HCT116 (cell line): ENCODE measurements around the gene MGRN1. TPM values are rescaled to one million over a fixed set of nuclear protein-coding genes. Genes with fewer than 3 reads are reported as not detected.

Experiments
- ATAC-seq: fragments of 200-7000 bp; cut with Tn5 transposase; 2 replicates; pipeline ENCODE4 v1.9.1; 2020; ENCODE audit warnings: mild to moderate bottlenecking, moderate library complexity
- BruUV-seq: library from RNA; stranded (reverse); fragments of 400-500 nt; replicated peaks from 2 replicates; lab custom pipeline; 2021; lab: Mats Ljungman, UMichigan
- CTCF ChIA-PET: fragments of 300-600 bp; sonication (Branson Sonifier 250); formaldehyde crosslinking; loops from one replicate; lab custom pipeline; 2021; ENCODE audit warnings: antibody characterized with exemption; lab: Charles Lee
- POLR2A ChIA-PET: fragments of 300-600, 350-600 bp; sonication (Branson Sonifier 250); formaldehyde crosslinking; loops from one replicate; lab custom pipeline; 2021; ENCODE audit warnings: antibody characterized with exemption; lab: Charles Lee
- RAD21 ChIA-PET, 2 experiments: fragments of 300-600 bp; sonication (Branson Sonifier 250); formaldehyde crosslinking; loops; one replicate each; lab custom pipeline; 2023; ENCODE audit warnings: low total read pairs in 2 of 2; ENCODE audit not compliant: uncharacterized antibody in 2 of 2, unreplicated experiment in 2 of 2, low non-redundant PET in 1 of 2; lab: Charles Lee
- DNase-seq: peaks from one replicate; pipeline ENCODE4 v3.0.0-alpha.2; 2010; ENCODE audit warnings: low read depth, low spot score
- H2AFZ ChIP-seq: fragments of 200-600 bp; shearing (Covaris generic), sonication (generic); 2 replicates; pipeline ENCODE4 v1.6.1; 2017; ENCODE audit warnings: low read depth, mixed run types, mixed read lengths, antibody characterized with exemption, low read length; ENCODE audit not compliant: poor library complexity, severe bottlenecking
- H3K27ac ChIP-seq: 2 replicates; pipeline ENCODE4 v1.5.1; 2012; ENCODE audit warnings: low read depth, low read length
- H3K27me3 ChIP-seq: fragments of 200-600 bp; sonication (generic); 2 replicates; pipeline ENCODE4 v1.6.1; 2016; ENCODE audit warnings: mixed run types, low read length, mixed read lengths; ENCODE audit not compliant: insufficient read depth
- H3K36me3 ChIP-seq, 2 experiments: fragments of 200-500 bp in 1 of 2; fragments of 200-600 bp in 1 of 2; sonication (Bioruptor generic) in 1 of 2; sonication (generic) in 1 of 2; 2 replicates each; pipeline versions ENCODE4 v1.5.1 to v1.6.1; 2014 to 2016; ENCODE audit warnings: low read length in 2 of 2, inconsistent platforms in 1 of 2, mixed read lengths in 1 of 2, mixed run types in 1 of 2; ENCODE audit not compliant: insufficient read depth in 2 of 2, control insufficient read depth in 1 of 2
- H3K4me1 ChIP-seq, 2 experiments: fragments of 200-600 bp in 1 of 2; sonication (generic) in 1 of 2; 2 replicates each; pipeline versions ENCODE4 v1.5.1 to v1.6.1; 2012 to 2017; ENCODE audit warnings: low read length in 2 of 2, inconsistent platforms in 1 of 2, mild to moderate bottlenecking in 1 of 2, mixed read lengths in 1 of 2, mixed run types in 1 of 2, moderate library complexity in 1 of 2; ENCODE audit not compliant: insufficient read depth in 2 of 2, control insufficient read depth in 1 of 2
- H3K4me2 ChIP-seq: fragments of 200-600 bp; sonication (generic); 2 replicates; pipeline ENCODE4 v1.6.1; 2017; ENCODE audit warnings: mixed run types, low read length, mixed read lengths
- H3K4me3 ChIP-seq, 2 experiments: fragments of 200-600 bp in 1 of 2; sonication (generic) in 1 of 2; replicated peaks in 1 of 2; 2 replicates each; pipeline ENCODE4 v1.5.1; 2011 to 2016; ENCODE audit warnings: low read length in 2 of 2, control low read depth in 1 of 2, low read depth in 1 of 2, mild to moderate bottlenecking in 1 of 2, mixed read lengths in 1 of 2, mixed run types in 1 of 2
- H3K79me2 ChIP-seq: fragments of 200-600 bp; sonication (generic); 2 replicates; pipeline ENCODE4 v1.6.1; 2017; ENCODE audit warnings: mild to moderate bottlenecking, mixed run types, low read length, moderate library complexity, mixed read lengths; ENCODE audit not compliant: insufficient read depth
- H3K9ac ChIP-seq: fragments of 200-600 bp; sonication (generic); 2 replicates; pipeline ENCODE4 v1.6.1; 2016; ENCODE audit warnings: low read length, mixed read lengths
- H3K9me2 ChIP-seq: fragments of 200-600 bp; sonication (generic), shearing (Covaris generic); 2 replicates; pipeline ENCODE4 v1.6.1; 2017; ENCODE audit warnings: mixed run types, mild to moderate bottlenecking, moderate library complexity; ENCODE audit not compliant: insufficient read depth
- H3K9me3 ChIP-seq, 2 experiments: fragments of 200-500 bp in 1 of 2; fragments of 200-600 bp in 1 of 2; sonication (Bioruptor generic) in 1 of 2; sonication (generic) in 1 of 2; 2 replicates each; pipeline ENCODE4 v1.6.1; 2014 to 2017; ENCODE audit warnings: low read length in 2 of 2, mixed read lengths in 2 of 2, inconsistent platforms in 1 of 2, low read depth in 1 of 2, mild to moderate bottlenecking in 1 of 2, mixed run types in 1 of 2, moderate library complexity in 1 of 2; ENCODE audit not compliant: control insufficient read depth in 1 of 2, insufficient read depth in 1 of 2
- H4K20me1 ChIP-seq: fragments of 200-600 bp; sonication (generic), shearing (Covaris generic); 2 replicates; pipeline ENCODE4 v1.6.1; 2017; ENCODE audit warnings: mixed run types, mild to moderate bottlenecking, moderate library complexity; ENCODE audit not compliant: insufficient read depth
- ATF3 ChIP-seq: IDR thresholded peaks from 2 replicates; pipeline ENCODE4 v1.6.1; 2012
- CEBPB ChIP-seq: IDR thresholded peaks from 2 replicates; pipeline ENCODE4 v1.6.1; 2012; ENCODE audit warnings: low read depth
- CTCF ChIP-seq, 3 experiments: fragments of 200-600 bp in 1 of 3; sonication (generic) in 1 of 3; IDR thresholded peaks in 2 of 3; conservative IDR thresholded peaks in 1 of 3; 2 replicates each; pipeline ENCODE4 v1.5.1; 2012 to 2017; ENCODE audit warnings: low read depth in 2 of 3, low read length in 2 of 3, antibody characterized with exemption in 1 of 3, borderline replicate concordance in 1 of 3, control low read depth in 1 of 3, mild to moderate bottlenecking in 1 of 3, mixed read lengths in 1 of 3, mixed run types in 1 of 3, moderate library complexity in 1 of 3; ENCODE audit not compliant: insufficient read depth in 1 of 3
- ELF1 ChIP-seq: IDR thresholded peaks from 2 replicates; pipeline ENCODE4 v1.6.1; 2012; ENCODE audit warnings: low read depth, borderline replicate concordance
- EZH2 ChIP-seq: fragments of 200-600 bp; sonication (generic); IDR thresholded peaks from 2 replicates; pipeline ENCODE4 v1.6.1; 2017; ENCODE audit warnings: antibody characterized with exemption, mixed run types
- EZH2phosphoT487 ChIP-seq: fragments of 200-600 bp; IDR thresholded peaks from 2 replicates; pipeline ENCODE4 v1.6.1; 2018; ENCODE audit warnings: antibody characterized with exemption, borderline replicate concordance
- FOSL1 ChIP-seq: IDR thresholded peaks from 2 replicates; pipeline ENCODE4 v1.6.1; 2012; ENCODE audit warnings: low read depth
- MAX ChIP-seq: IDR thresholded peaks from 2 replicates; pipeline ENCODE4 v1.6.1; 2012
- POLR2A ChIP-seq: IDR thresholded peaks from 2 replicates; pipeline ENCODE4 v1.7.0; 2011; ENCODE audit warnings: borderline replicate concordance; ENCODE audit not compliant: insufficient read depth, insufficient read length; ENCODE audit errors: extremely low read depth
- POLR2AphosphoS5 ChIP-seq: IDR thresholded peaks from 2 replicates; pipeline ENCODE4 v1.6.1; 2011; ENCODE audit warnings: mild to moderate bottlenecking, low read depth, low read length, moderate library complexity
- RAD21 ChIP-seq: IDR thresholded peaks from 2 replicates; pipeline ENCODE4 v1.6.1; 2012; ENCODE audit warnings: low read depth, mild to moderate bottlenecking
- REST ChIP-seq: IDR thresholded peaks from 2 replicates; pipeline ENCODE4 v1.6.1; 2012; ENCODE audit warnings: low read depth
- SIN3A ChIP-seq: IDR thresholded peaks from 2 replicates; pipeline ENCODE4 v1.6.1; 2012; ENCODE audit warnings: low read depth
- SRF ChIP-seq: IDR thresholded peaks from 2 replicates; pipeline ENCODE4 v1.6.1; 2012; ENCODE audit warnings: low read depth
- TCF7L2 ChIP-seq: IDR thresholded peaks from 2 replicates; pipeline ENCODE4 v1.7.0; 2011; ENCODE audit warnings: borderline replicate concordance, inconsistent platforms; ENCODE audit not compliant: insufficient read depth, insufficient read length; ENCODE audit errors: extremely low read depth
- YY1 ChIP-seq: IDR thresholded peaks from 2 replicates; pipeline ENCODE4 v1.6.1; 2011; ENCODE audit warnings: low read length, low read depth, moderate library complexity, mild to moderate bottlenecking; ENCODE audit not compliant: insufficient replicate concordance; ENCODE audit errors: extremely low read depth
- ZBTB33 ChIP-seq: IDR thresholded peaks from 2 replicates; pipeline ENCODE4 v1.6.1; 2011; ENCODE audit warnings: mild to moderate bottlenecking, low read length, moderate library complexity; ENCODE audit not compliant: insufficient replicate concordance; ENCODE audit errors: extremely low read depth
- ZFX ChIP-seq: fragments of 450-650 bp; IDR thresholded peaks from 2 replicates; pipeline ENCODE4 v1.6.1; 2017
- intact Hi-C: fragments of 100-400 bp; cut with micrococcal nuclease; formaldehyde crosslinking; loops from 2 replicates; pipeline ENCODE4 v1.10.0; 2022
- total RNA-seq: library from RNA; stranded (reverse); gene quantifications from one replicate; pipeline ENCODE4 v1.2.1, GENCODE V29; 2021; ENCODE audit not compliant: unreplicated experiment

MGRN1 gene
- total RNA-seq, 1 experiment from 2014 or later, result 50.6 TPM

GRCh38 chr16:4679156-4679849 is 54.7 kb downstream of the MGRN1 start:
- no peaks in the 10 kb centered on the region for H3K27me3 ChIP-seq
- intact Hi-C loops, result no loop called here
- H3K4me2 ChIP-seq, result no peak overlapping the region
- no peaks in the 10 kb centered on the region for H3K9me3 ChIP-seq
- no peak for DNase-seq
- ChIA-PET POLR2A (no interaction called here), CTCF (no interaction called here), RAD21 (interaction anchor here in 1 of 2 experiments (0.6 kb wide), 1 partner anchor 37 kb away, joined by 6 read pairs; no protein-coding TSS in a partner anchor)
- TF ChIP-seq MAX (no peak), CEBPB (no peak), CTCF (IDR thresholded peaks at IDR 0.05 in 2 of 3, conservative IDR thresholded peaks at IDR 0.05 in 1 of 3; ENCODE audit: borderline replicate concordance in 1 of 3, insufficient read depth in 1 of 3, low read depth in 2 of 3, low read length in 2 of 3) (no peak), EZH2phosphoT487 (no peak), ZFX (no peak), SRF (no peak), SIN3A (no peak), FOSL1 (no peak), RAD21 (no peak), ZBTB33 (no peak), REST (no peak), POLR2A (no peak), YY1 (no peak), ELF1 (no peak), ATF3 (no peak), EZH2 (no peak), POLR2AphosphoS5 (no peak), TCF7L2 (no peak)
- no peak overlapping the region for H3K27ac ChIP-seq
- no peaks in the 10 kb centered on the region for H3K79me2 ChIP-seq
- H3K9ac ChIP-seq, result no peak overlapping the region
- H3K36me3 ChIP-seq, result peaks cover 0 to 4% of the 10 kb centered on the region in 2 experiments; a peak in 1 of 4 replicates
- H3K4me3 ChIP-seq, result no peak overlapping the region
- no peak overlapping the region for H2AFZ ChIP-seq
- no TSS peak for BruUV-seq
- no peaks in the 10 kb centered on the region for H3K4me1 ChIP-seq
- no peaks in the 10 kb centered on the region for H3K9me2 ChIP-seq
- no peak for ATAC-seq
- H4K20me1 ChIP-seq, result no peaks in the 10 kb centered on the region
